ENCODE measurements around the gene PTCRA.
"Not testable (repeated sequence)": the region's sequence is repeated elsewhere in the genome, so short reads cannot be mapped to it uniquely, and the experiment has no call there.

PTCRA gene

DNA sequence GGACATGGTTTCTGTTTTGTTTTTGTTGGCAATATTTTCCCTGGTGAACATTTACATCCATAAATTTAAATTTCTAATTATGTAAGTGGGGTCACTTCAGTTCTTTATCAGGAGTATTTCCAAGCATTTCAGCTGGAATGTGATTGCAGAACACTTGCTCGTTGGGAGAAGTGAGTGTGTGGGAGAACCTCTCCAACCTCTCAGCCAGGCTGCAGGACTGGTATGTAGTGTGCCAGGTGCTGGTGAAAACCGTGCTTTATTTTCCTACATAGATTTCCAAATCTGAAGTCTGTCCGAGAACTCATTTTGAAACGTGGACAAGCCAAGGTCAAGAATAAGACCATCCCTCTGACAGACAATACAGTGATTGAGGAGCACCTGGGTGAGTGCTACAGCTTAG, 30.2 kb upstream of the PTCRA start:
- TF ChIP-seq, protein P1, sequence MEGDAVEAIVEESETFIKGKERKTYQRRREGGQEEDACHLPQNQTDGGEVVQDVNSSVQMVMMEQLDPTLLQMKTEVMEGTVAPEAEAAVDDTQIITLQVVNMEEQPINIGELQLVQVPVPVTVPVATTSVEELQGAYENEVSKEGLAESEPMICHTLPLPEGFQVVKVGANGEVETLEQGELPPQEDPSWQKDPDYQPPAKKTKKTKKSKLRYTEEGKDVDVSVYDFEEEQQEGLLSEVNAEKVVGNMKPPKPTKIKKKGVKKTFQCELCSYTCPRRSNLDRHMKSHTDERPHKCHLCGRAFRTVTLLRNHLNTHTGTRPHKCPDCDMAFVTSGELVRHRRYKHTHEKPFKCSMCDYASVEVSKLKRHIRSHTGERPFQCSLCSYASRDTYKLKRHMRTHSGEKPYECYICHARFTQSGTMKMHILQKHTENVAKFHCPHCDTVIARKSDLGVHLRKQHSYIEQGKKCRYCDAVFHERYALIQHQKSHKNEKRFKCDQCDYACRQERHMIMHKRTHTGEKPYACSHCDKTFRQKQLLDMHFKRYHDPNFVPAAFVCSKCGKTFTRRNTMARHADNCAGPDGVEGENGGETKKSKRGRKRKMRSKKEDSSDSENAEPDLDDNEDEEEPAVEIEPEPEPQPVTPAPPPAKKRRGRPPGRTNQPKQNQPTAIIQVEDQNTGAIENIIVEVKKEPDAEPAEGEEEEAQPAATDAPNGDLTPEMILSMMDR (IDR thresholded peaks at IDR 0.05; ENCODE audit: insufficient read depth, low read depth, low read length, missing control alignments) = no peak
- H3K4me3 ChIP-seq (ENCODE audit: low read length) = no peak overlapping the region

DNA sequence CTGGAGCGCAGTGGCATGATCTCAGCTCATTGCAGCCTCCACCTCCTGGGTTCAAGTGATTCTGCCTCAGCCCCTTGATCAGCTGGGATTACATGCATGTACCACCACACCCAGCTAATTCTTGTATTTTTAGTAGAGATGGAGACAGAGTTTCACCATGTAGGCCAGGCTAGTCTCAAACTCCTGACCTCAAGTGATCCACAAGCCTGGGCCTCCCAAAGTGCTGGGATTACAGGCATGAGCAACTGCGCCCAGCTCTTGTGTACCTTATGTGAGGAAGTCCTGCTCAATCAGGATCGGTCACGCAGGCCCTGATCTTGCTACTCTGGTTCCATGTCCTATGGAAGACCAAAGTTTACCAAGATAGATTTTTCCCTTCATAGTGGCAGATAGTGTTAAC, 27.7 kb upstream of the PTCRA start:
- DNase-seq (ENCODE audit: low read depth); H3K4me3 ChIP-seq (ENCODE audit: low read length): not testable (repeated sequence)

More for the DNA sequence above, 30.2 kb upstream of the PTCRA start:
- no peak for DNase-seq (ENCODE audit: low read depth)

DNA sequence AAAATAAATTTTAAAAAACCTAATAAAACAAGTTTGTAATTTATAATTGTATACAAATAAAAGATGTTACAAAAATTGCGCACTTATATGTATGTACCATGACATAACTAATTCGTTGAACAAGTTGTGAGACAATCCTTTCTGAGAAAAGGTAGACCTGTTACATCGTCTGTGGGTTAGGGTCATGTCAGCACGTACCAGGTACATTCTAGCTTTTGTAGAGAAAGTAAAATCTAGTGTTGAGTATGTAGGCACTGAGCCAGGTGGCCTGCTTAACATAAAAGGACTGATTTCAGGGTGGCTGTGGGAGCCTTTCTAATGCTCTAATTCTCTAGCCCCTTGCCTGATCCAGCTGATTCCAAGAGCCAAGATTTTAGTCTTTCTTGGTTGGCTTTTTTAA, 26.0 kb upstream of the PTCRA start:
- TF ChIP-seq, protein P1 (IDR thresholded peaks at IDR 0.05; ENCODE audit: insufficient read depth, low read depth, low read length, missing control alignments) = no peak
- peak; percentile 15 for DNase-seq (ENCODE audit: low read depth)
- peak overlapping the region; percentile 86 for H3K4me3 ChIP-seq (ENCODE audit: low read length)

DNA sequence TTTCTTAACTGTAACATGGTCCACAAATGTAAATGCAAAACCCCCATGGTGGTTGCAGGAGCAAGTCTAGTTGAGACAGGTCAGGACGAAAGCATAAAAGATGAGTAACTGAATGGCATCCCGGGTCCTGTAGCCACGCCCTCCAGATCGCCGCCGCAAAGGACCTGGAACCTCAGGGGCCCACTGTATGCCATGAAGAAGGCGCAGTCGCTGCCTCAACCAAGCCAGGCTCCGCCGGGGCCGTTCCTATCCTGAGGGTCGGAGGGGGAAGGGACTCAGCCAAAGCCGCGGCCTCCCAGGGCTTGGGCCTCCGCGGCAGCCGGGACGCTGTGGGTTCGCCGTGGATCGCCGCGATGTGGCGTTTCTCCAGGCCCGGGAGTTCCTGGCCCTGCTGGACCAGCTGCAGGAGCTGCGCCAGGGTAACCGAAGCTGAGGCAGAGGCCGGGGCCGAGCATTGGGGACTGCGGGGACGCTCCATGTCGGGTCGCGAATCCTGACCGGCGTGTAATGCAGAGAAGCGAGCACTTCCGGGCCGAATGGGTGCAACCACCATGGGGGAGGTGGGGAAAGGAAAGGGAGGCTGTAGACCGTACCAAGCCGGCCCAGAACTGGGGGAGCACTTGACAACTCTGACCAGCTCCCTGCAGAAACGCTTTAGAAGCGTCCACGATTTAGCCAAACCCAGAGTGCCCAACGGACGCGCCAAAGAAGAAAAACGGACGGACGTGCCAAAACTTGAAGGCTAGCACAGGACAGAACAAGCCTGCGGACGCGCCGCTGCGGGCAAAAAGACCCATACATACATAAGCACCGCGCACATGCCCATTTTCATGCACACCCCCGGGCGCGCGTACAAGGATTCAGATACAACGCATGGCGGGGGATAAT, 25.3 kb upstream of the PTCRA start:
- TF ChIP-seq, protein P1 (IDR thresholded peaks at IDR 0.05; ENCODE audit: insufficient read depth, low read depth, low read length, missing control alignments) = no peak
- peak; percentile 99 for DNase-seq (ENCODE audit: low read depth)
- peak overlapping the region; percentile 86 for H3K4me3 ChIP-seq (ENCODE audit: low read length)

DNA sequence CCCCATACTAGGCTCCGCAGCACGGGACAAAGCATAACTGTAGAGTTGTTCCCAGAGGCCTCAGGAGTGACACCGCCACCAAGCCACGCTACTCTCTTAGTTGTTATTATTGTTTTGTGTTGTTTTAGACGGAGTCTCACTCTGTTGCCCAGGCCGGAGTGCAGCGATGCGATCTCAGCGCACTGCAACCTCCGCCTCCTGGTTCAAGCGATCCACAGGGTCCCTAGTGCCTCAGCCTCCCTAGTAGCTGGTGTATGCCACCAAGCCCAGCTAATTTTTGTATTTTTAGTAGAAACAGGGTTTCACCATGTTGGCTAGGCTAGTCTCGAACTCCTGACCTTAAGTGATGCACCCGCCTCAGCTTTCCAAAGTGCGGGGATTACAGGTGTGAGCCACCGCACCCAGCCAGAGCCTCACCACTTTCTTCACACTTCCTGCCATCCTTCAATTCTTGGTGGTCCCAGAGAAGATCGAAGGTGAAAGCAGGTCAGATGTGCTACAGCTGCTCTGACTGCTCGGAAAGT, 24.6 kb upstream of the PTCRA start:
- no peak for DNase-seq (ENCODE audit: low read depth)
- H3K4me3 ChIP-seq (ENCODE audit: low read length) = peak overlapping the region; percentile 86
- TF ChIP-seq, protein P1 (IDR thresholded peaks at IDR 0.05; ENCODE audit: insufficient read depth, low read depth, low read length, missing control alignments) = no peak

DNA sequence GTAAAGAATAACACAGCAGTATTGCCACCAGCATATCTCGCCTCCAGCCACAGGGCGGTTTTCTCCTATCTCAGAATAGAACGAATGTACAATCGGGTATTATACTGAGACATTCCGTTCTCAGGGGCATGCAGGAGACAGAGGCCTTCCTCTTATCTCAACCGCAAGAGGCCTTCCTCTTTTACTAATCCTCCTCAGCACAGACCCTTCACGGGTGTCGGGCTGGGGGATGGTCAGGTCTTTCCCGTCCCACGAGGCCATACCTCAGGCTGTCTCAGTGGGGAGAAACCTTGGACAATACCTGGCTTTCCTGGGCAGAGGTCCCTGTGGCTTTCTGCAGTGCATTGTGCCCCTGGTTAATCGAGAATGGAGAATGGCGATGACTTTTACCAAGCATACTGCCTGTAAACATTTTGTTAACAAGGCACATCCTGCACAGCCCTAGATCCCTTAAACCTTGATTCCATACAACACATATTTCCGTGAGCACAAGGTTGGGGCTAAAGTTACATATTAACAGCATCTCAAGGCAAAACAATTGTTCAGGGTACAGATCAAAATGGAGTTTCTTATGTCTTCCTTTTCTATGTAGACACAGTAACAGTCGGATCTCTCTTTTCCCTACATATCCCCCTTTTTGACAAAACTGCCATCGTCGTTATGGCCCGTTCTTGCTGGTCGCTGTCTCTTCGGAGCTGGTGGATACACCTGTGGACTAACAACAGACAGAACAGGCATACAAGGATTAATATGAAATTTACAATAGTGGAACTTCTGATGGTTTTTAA, 21.6 kb upstream of the PTCRA start:
- DNase-seq (ENCODE audit: low read depth); H3K4me3 ChIP-seq (ENCODE audit: low read length): not testable (repeated sequence)

DNA sequence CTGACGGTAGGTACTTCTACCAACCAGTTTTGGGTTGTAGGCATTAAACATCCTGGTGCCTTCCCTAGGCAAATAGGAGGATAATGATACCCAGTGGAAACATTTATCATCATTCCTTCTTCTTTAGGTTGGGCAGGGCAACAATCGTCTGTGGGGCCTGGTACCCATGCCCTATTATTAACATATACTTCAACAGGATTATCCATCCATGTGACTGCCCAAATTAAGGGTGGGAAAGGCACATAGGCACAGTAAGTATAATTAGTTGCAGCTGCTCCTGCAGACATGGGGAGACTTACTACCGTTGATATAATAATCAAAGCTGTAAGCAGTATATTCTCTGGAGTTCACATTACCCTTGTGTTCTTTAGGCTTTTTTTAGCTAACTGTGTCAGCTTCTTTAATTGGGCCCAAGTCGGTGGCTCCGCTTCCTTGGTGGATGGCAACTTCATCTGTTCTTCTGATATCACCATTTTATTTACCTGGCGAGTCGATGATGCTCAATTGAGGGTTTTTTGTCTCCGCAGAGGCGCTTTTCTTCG, 19.6 kb upstream of the PTCRA start:
- TF ChIP-seq, protein P1 (IDR thresholded peaks at IDR 0.05; ENCODE audit: insufficient read depth, low read depth, low read length, missing control alignments) = no peak
- no peak for DNase-seq (ENCODE audit: low read depth)
- H3K4me3 ChIP-seq (ENCODE audit: low read length) = no peak overlapping the region

Data from epithelial cell of esophagus (primary cell).